IPS-20b (cell line): ENCODE results near the gene SYDE2.
A peak's percentile ranks its signal among the peaks of the same experiment; 100 is the strongest.
"Not testable (repeated sequence)": the region's sequence is repeated elsewhere in the genome, so short reads cannot be mapped to it uniquely, and the experiment has no call there.

Experiments
- H3K27ac ChIP-seq: one replicate; pipeline ENCODE4 v1.5.1; 2013; ENCODE audit warnings: low read length
- H3K27me3 ChIP-seq: 2 replicates; pipeline ENCODE4 v1.6.1; 2013; ENCODE audit warnings: mild to moderate bottlenecking, low read length, inconsistent platforms; ENCODE audit not compliant: insufficient read depth
- H3K36me3 ChIP-seq: 2 replicates; pipeline ENCODE4 v1.6.1; 2013; ENCODE audit warnings: low read depth, mild to moderate bottlenecking, inconsistent platforms, low read length, moderate library complexity; ENCODE audit not compliant: insufficient read depth
- H3K4me1 ChIP-seq: 2 replicates; pipeline ENCODE4 v1.6.1; 2013; ENCODE audit warnings: mild to moderate bottlenecking, control low read depth, inconsistent platforms, low read length, moderate library complexity; ENCODE audit not compliant: insufficient read depth
- H3K4me3 ChIP-seq: 2 replicates; pipeline ENCODE4 v1.5.1; 2013; ENCODE audit warnings: mild to moderate bottlenecking, low read length, inconsistent platforms
- H3K9ac ChIP-seq: 2 replicates; pipeline ENCODE4 v1.6.1; 2013; ENCODE audit warnings: low read depth, mild to moderate bottlenecking, inconsistent platforms, low read length, moderate library complexity
- H3K9me3 ChIP-seq: 2 replicates; pipeline ENCODE4 v1.6.1; 2013; ENCODE audit warnings: mild to moderate bottlenecking, low read depth, low read length, inconsistent platforms; ENCODE audit not compliant: insufficient read depth

The SYDE2 gene

GRCh38 chr1:85157436-85157835, 43.4 kb downstream of the SYDE2 start:
- H3K27me3 ChIP-seq, result no peaks in the 10 kb centered on the region
- H3K36me3 ChIP-seq, result 0 out of 2 replicates have a peak, but pooled peaks cover 5% of the 10 kb centered on the region
- H3K9ac ChIP-seq, result no peak overlapping the region
- no peaks in the 10 kb centered on the region for H3K4me1 ChIP-seq
- H3K4me3 ChIP-seq, result no peak overlapping the region
- H3K9me3 ChIP-seq, result no peaks in the 10 kb centered on the region
- H3K27ac ChIP-seq, result no peak overlapping the region

GRCh38 chr1:85153149-85153891, 47.5 kb downstream of the SYDE2 start:
- Histone ChIP-seq H3K4me3 (no peak overlapping the region), H3K9me3 (no peaks in the 10 kb centered on the region), H3K27ac (no peak overlapping the region), H3K9ac (no peak overlapping the region), H3K4me1 (peaks cover 7% of the 10 kb centered on the region; the same call in 1 of the 2 replicates), H3K36me3 (no peaks in the 10 kb centered on the region), H3K27me3 (no peaks in the 10 kb centered on the region)

GRCh38 chr1:85151446-85151845, 49.4 kb downstream of the SYDE2 start:
- Histone ChIP-seq H3K27ac (no peak overlapping the region), H3K4me1 (peaks cover 13% of the 10 kb centered on the region; the same call in 1 of the 2 replicates), H3K9me3 (no peaks in the 10 kb centered on the region), H3K27me3 (no peaks in the 10 kb centered on the region), H3K9ac (no peak overlapping the region), H3K4me3 (no peak overlapping the region), H3K36me3 (no peaks in the 10 kb centered on the region)

GRCh38 chr1:85149805-85150204, 51.0 kb downstream of the SYDE2 start:
- H3K9me3 ChIP-seq, result no peaks in the 10 kb centered on the region
- no peak overlapping the region for H3K9ac ChIP-seq
- H3K27ac ChIP-seq, result peak overlapping the region; percentile 11
- H3K27me3 ChIP-seq, result no peaks in the 10 kb centered on the region
- no peak overlapping the region for H3K4me3 ChIP-seq
- no peaks in the 10 kb centered on the region for H3K36me3 ChIP-seq
- peaks cover 20% of the 10 kb centered on the region; the same call in 1 of the 2 replicates for H3K4me1 ChIP-seq

GRCh38 chr1:85148524-85149250, 52.1 kb downstream of the SYDE2 start:
- Histone ChIP-seq H3K9me3 (no peaks in the 10 kb centered on the region), H3K27ac (no peak overlapping the region), H3K36me3 (no peaks in the 10 kb centered on the region), H3K4me3 (no peak overlapping the region), H3K27me3 (no peaks in the 10 kb centered on the region), H3K9ac (no peak overlapping the region), H3K4me1 (peaks cover 27% of the 10 kb centered on the region; the same call in 1 of the 2 replicates)

GRCh38 chr1:85146972-85147359, 53.9 kb downstream of the SYDE2 start:
- H3K4me1 ChIP-seq, result peaks cover 29% of the 10 kb centered on the region; the same call in 1 of the 2 replicates
- H3K27ac ChIP-seq, result no peak overlapping the region
- H3K4me3 ChIP-seq, result no peak overlapping the region
- no peaks in the 10 kb centered on the region for H3K36me3 ChIP-seq
- H3K27me3 ChIP-seq, result no peaks in the 10 kb centered on the region
- no peak overlapping the region for H3K9ac ChIP-seq
- H3K9me3 ChIP-seq, result no peaks in the 10 kb centered on the region

GRCh38 chr1:85146298-85146971, 54.4 kb downstream of the SYDE2 start:
- H3K9me3 ChIP-seq, H3K27ac ChIP-seq, H3K36me3 ChIP-seq, H3K4me3 ChIP-seq, H3K27me3 ChIP-seq, H3K9ac ChIP-seq: not testable (repeated sequence)
- H3K4me1 ChIP-seq, result peaks cover 29% of the 10 kb centered on the region; the same call in 1 of the 2 replicates

- H3K27ac ChIP-seq, result no peak overlapping the region
- no peaks in the 10 kb centered on the region for H3K36me3 ChIP-seq
- H3K4me3 ChIP-seq, result peak overlapping the region; percentile 10; the same call in 1 of the 2 replicates
- H3K27me3 ChIP-seq, result no peaks in the 10 kb centered on the region
- H3K9ac ChIP-seq, result no peak overlapping the region; the same call in 1 of the 2 replicates
- H3K9me3 ChIP-seq, result no peaks in the 10 kb centered on the region
- peaks cover 23% of the 10 kb centered on the region; the same call in 1 of the 2 replicates for H3K4me1 ChIP-seq
Measured at GRCh38 chr1:85144351-85144750, 56.5 kb downstream of the SYDE2 start.

- Histone ChIP-seq H3K9ac (no peak overlapping the region), H3K4me1 (peaks cover 17% of the 10 kb centered on the region; the same call in 1 of the 2 replicates), H3K36me3 (no peaks in the 10 kb centered on the region), H3K27ac (no peak overlapping the region), H3K9me3 (no peaks in the 10 kb centered on the region), H3K4me3 (no peak overlapping the region), H3K27me3 (no peaks in the 10 kb centered on the region)
Measured at GRCh38 chr1:85142753-85143152, 58.1 kb downstream of the SYDE2 start.

GRCh38 chr1:85138439-85138838, 62.4 kb downstream of the SYDE2 start:
- not testable (repeated sequence) for H3K27me3 ChIP-seq, H3K4me3 ChIP-seq, H3K27ac ChIP-seq, H3K4me1 ChIP-seq, H3K36me3 ChIP-seq, H3K9me3 ChIP-seq, H3K9ac ChIP-seq

GRCh38 chr1:85137660-85138059, 63.2 kb downstream of the SYDE2 start:
- H3K4me3 ChIP-seq, result no peak overlapping the region
- no peak overlapping the region for H3K9ac ChIP-seq
- H3K27me3 ChIP-seq, result no peaks in the 10 kb centered on the region
- H3K36me3 ChIP-seq, result no peaks in the 10 kb centered on the region
- H3K4me1 ChIP-seq, result no peaks in the 10 kb centered on the region
- H3K9me3 ChIP-seq, result no peaks in the 10 kb centered on the region
- no peak overlapping the region for H3K27ac ChIP-seq
